ENCODE results near the gene NMRK1.

NMRK1 gene

GRCh38 chr9:75071530-75072122 is 16.3 kb downstream of the NMRK1 start:
- Histone ChIP-seq H3K36me3 (peaks cover 42% of the 10 kb centered on the region), H3K4me3 (ENCODE audit: low read depth in 1 of 2, low read length in 1 of 2) (no peak overlapping the region), H3K27me3 (no peaks in the 10 kb centered on the region), H3K9me3 (no peaks in the 10 kb centered on the region), H3K4me1 (ENCODE audit: control insufficient read depth in 1 of 2, insufficient read depth in 1 of 2, low read depth in 1 of 2, low read length in 1 of 2) (no peaks in the 10 kb centered on the region), H3K27ac (no peak overlapping the region)
- no peak for TF ChIP-seq CTCF (IDR thresholded peaks at IDR 0.05)

GRCh38 chr9:75069171-75069570 is 18.8 kb downstream of the NMRK1 start:
- H3K36me3 ChIP-seq, result peaks cover 59% of the 10 kb centered on the region
- no peak overlapping the region for H3K27ac ChIP-seq
- no peaks in the 10 kb centered on the region for H3K27me3 ChIP-seq
- no peak overlapping the region for H3K4me3 ChIP-seq (ENCODE audit: low read depth in 1 of 2, low read length in 1 of 2)
- H3K9me3 ChIP-seq, result no peaks in the 10 kb centered on the region
- TF ChIP-seq CTCF (IDR thresholded peaks at IDR 0.05), result no peak
- no peaks in the 10 kb centered on the region for H3K4me1 ChIP-seq (ENCODE audit: control insufficient read depth in 1 of 2, insufficient read depth in 1 of 2, low read depth in 1 of 2, low read length in 1 of 2)

GRCh38 chr9:75067894-75068293 is 20.1 kb downstream of the NMRK1 start:
- no peaks in the 10 kb centered on the region for H3K4me1 ChIP-seq (ENCODE audit: control insufficient read depth in 1 of 2, insufficient read depth in 1 of 2, low read depth in 1 of 2, low read length in 1 of 2)
- no peak overlapping the region for H3K4me3 ChIP-seq (ENCODE audit: low read depth in 1 of 2, low read length in 1 of 2)
- H3K36me3 ChIP-seq, result peaks cover 63% of the 10 kb centered on the region
- H3K27me3 ChIP-seq, result no peaks in the 10 kb centered on the region
- TF ChIP-seq CTCF (IDR thresholded peaks at IDR 0.05), result no peak
- H3K27ac ChIP-seq, result no peak overlapping the region
- no peaks in the 10 kb centered on the region for H3K9me3 ChIP-seq

- Histone ChIP-seq H3K4me3 (ENCODE audit: low read depth in 1 of 2, low read length in 1 of 2) (no peak overlapping the region), H3K27me3 (no peaks in the 10 kb centered on the region), H3K4me1 (ENCODE audit: control insufficient read depth in 1 of 2, insufficient read depth in 1 of 2, low read depth in 1 of 2, low read length in 1 of 2) (no peaks in the 10 kb centered on the region), H3K36me3 (peaks cover 79% of the 10 kb centered on the region), H3K9me3 (no peaks in the 10 kb centered on the region), H3K27ac (no peak overlapping the region)
- no peak for TF ChIP-seq CTCF (IDR thresholded peaks at IDR 0.05)
Measured at GRCh38 chr9:75065510-75065909, 22.4 kb downstream of the NMRK1 start.

GRCh38 chr9:75064307-75065025 is 23.5 kb downstream of the NMRK1 start:
- Histone ChIP-seq H3K27ac (no peak overlapping the region), H3K27me3 (no peaks in the 10 kb centered on the region), H3K4me3 (ENCODE audit: low read depth in 1 of 2, low read length in 1 of 2) (no peak overlapping the region), H3K4me1 (ENCODE audit: control insufficient read depth in 1 of 2, insufficient read depth in 1 of 2, low read depth in 1 of 2, low read length in 1 of 2) (no peaks in the 10 kb centered on the region), H3K9me3 (no peaks in the 10 kb centered on the region), H3K36me3 (peaks cover 82% of the 10 kb centered on the region)
- TF ChIP-seq CTCF (IDR thresholded peaks at IDR 0.05), result no peak

Data from neutrophil (primary cell).